Hepatocyte (in vitro differentiated cells): Measurements from ENCODE around the gene ZNF444. TPM values are rescaled to one million over a fixed set of nuclear protein-coding genes. Genes with fewer than 3 reads are reported as not detected.

Source experiments
- DNase-seq: peaks from one replicate; pipeline ENCODE4 v3.0.0-alpha.2; 2016; ENCODE audit warnings: low spot score
- H2AFZ ChIP-seq: fragments of 200-600 bp; sonication (generic); 2 replicates; pipeline ENCODE4 v1.6.0; 2016; ENCODE audit warnings: antibody characterized with exemption, mild to moderate bottlenecking
- H3K27ac ChIP-seq: fragments of 200-600 bp; sonication (generic); 2 replicates; pipeline ENCODE4 v1.5.1; 2016; ENCODE audit warnings: mild to moderate bottlenecking
- H3K27me3 ChIP-seq: fragments of 200-600 bp; sonication (generic); 2 replicates; pipeline ENCODE4 v1.6.1; 2016
- H3K36me3 ChIP-seq: fragments of 200-600 bp; sonication (generic); replicated peaks from 2 replicates; pipeline ENCODE4 v1.5.1; 2016; ENCODE audit warnings: low read depth; ENCODE audit not compliant: insufficient read depth
- H3K4me1 ChIP-seq: fragments of 200-600 bp; sonication (generic); 2 replicates; pipeline ENCODE4 v1.5.1; 2016; ENCODE audit warnings: mild to moderate bottlenecking, moderate library complexity; ENCODE audit not compliant: insufficient read depth
- H3K4me2 ChIP-seq: fragments of 200-600 bp; sonication (generic); 2 replicates; pipeline ENCODE4 v1.6.0; 2016
- H3K4me3 ChIP-seq: fragments of 200-600 bp; sonication (generic); 2 replicates; pipeline ENCODE4 v1.5.1; 2016; ENCODE audit warnings: mild to moderate bottlenecking
- H3K79me2 ChIP-seq: fragments of 200-600 bp; sonication (generic); 2 replicates; pipeline ENCODE4 v1.6.0; 2017; ENCODE audit warnings: mild to moderate bottlenecking
- H3K9me2 ChIP-seq: fragments of 200-600 bp; sonication (generic); replicated peaks from 2 replicates; pipeline ENCODE4 v1.6.0; 2017; ENCODE audit warnings: mild to moderate bottlenecking; ENCODE audit not compliant: insufficient read depth
- H3K9me3 ChIP-seq: fragments of 200-600 bp; sonication (generic); 2 replicates; pipeline ENCODE4 v1.5.1; 2016; ENCODE audit warnings: low read depth, mild to moderate bottlenecking
- H4K20me1 ChIP-seq: fragments of 200-600 bp; sonication (generic); 2 replicates; pipeline ENCODE4 v1.6.0; 2016; ENCODE audit warnings: mild to moderate bottlenecking; ENCODE audit not compliant: insufficient read depth, poor library complexity, severe bottlenecking
- EZH2 ChIP-seq: fragments of 200-600 bp; sonication (generic); IDR thresholded peaks from 2 replicates; pipeline ENCODE4 v1.6.1; 2016; ENCODE audit warnings: antibody characterized with exemption, mild to moderate bottlenecking, borderline replicate concordance
- EZH2phosphoT487 ChIP-seq: fragments of 200-600 bp; sonication (generic); IDR thresholded peaks from one replicate; pipeline ENCODE4 v1.6.1; 2018; ENCODE audit warnings: antibody characterized with exemption, mild to moderate bottlenecking, low read depth, moderate library complexity; ENCODE audit not compliant: unreplicated experiment, severe bottlenecking
- WGBS: methylation state at CpG from one replicate; pipeline ENCODE4 v1.1.6; 2016; ENCODE audit warnings: low lambda C conversion rate; ENCODE audit errors: missing lambda C conversion rate; 5-methylcytosine and 5-hydroxymethylcytosine counted together
- polyA plus RNA-seq: library from polyadenylated mRNA; unstranded; fragments of >200 nt; fragmentation: Nextera tagmentation; extraction: Ambion mirVana; gene quantifications from 2 replicates; pipeline ENCODE4 v1.2.1, GENCODE V29; 2016
- total RNA-seq: library from RNA; depleted of rRNA; stranded (reverse); fragments of >200 nt; gene quantifications from 2 replicates; pipeline ENCODE4 v1.2.3, GENCODE V29; 2014
- TF ChIP-seq, protein P1 (sequence below): fragments of 200-600 bp; sonication (generic); IDR thresholded peaks from 2 replicates; pipeline ENCODE4 v1.5.1; 2016; ENCODE audit warnings: antibody characterized with exemption, mild to moderate bottlenecking; ENCODE audit not compliant: poor library complexity

Gene ZNF444
- total and polyA plus RNA-seq, 2 experiments from 2014 or later = 46.6 to 60.2 TPM

DNA sequence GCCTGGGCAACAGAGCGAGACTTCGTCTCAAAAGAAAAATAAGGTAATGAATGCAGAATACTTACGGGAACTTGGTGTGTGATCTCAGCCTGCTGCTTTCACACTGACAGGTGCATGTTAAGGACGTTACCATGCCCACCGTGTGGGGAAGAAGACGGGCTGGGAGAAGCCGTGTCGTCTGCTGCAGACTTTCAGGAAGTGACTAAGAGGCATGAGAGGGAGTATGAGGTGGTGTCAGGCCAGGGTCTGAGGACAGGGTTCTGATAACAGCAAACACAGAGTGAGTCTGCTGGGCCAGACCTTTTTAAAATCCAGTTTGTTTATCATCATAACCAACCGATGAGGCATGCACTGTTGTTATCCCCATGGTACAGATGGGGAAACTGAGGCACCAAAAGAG is 21.2 kb downstream of the ZNF444 start:
- Histone ChIP-seq H3K9me2 (no peaks in the 10 kb centered on the region), H3K27ac (no peak overlapping the region), H3K79me2 (no peaks in the 10 kb centered on the region), H3K4me3 (no peak overlapping the region), H4K20me1 (no peaks in the 10 kb centered on the region), H3K4me1 (no peaks in the 10 kb centered on the region), H3K9me3 (no peaks in the 10 kb centered on the region), H3K4me2 (no peak overlapping the region), H2AFZ (no peak overlapping the region), H3K27me3 (no peaks in the 10 kb centered on the region), H3K36me3 (no peaks in the 10 kb centered on the region)
- DNase-seq = peak; percentile 3
- WGBS = 87% methylated on average over 9 of the region's 9 CpGs
- TF ChIP-seq EZH2 (no peak), EZH2phosphoT487 (no peak)
- TF ChIP-seq, protein P1, sequence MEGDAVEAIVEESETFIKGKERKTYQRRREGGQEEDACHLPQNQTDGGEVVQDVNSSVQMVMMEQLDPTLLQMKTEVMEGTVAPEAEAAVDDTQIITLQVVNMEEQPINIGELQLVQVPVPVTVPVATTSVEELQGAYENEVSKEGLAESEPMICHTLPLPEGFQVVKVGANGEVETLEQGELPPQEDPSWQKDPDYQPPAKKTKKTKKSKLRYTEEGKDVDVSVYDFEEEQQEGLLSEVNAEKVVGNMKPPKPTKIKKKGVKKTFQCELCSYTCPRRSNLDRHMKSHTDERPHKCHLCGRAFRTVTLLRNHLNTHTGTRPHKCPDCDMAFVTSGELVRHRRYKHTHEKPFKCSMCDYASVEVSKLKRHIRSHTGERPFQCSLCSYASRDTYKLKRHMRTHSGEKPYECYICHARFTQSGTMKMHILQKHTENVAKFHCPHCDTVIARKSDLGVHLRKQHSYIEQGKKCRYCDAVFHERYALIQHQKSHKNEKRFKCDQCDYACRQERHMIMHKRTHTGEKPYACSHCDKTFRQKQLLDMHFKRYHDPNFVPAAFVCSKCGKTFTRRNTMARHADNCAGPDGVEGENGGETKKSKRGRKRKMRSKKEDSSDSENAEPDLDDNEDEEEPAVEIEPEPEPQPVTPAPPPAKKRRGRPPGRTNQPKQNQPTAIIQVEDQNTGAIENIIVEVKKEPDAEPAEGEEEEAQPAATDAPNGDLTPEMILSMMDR = no peak

DNA sequence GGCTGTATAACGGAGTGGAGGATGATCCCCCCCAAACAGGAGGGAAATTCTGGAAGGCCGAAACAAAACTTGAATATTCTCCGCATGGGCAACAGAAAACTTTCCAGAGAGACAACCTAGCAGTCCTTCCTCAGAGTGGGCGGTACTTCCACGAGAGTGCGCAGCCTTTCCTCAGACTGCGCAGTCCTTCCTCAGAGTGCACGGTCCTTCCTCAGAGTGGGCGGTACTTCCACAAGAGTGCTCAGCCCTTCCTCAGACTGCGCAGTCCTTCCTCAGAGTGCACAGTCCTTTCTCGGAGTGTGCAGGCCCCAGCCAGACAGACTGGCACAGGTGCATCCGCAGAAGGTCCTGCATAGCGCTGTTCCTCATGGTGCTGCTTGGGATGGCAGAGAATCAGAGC is 22.0 kb downstream of the ZNF444 start:
- Histone ChIP-seq H3K4me1 (no peaks in the 10 kb centered on the region), H3K27me3 (no peaks in the 10 kb centered on the region), H3K27ac (no peak overlapping the region), H2AFZ (no peak overlapping the region), H3K79me2 (no peaks in the 10 kb centered on the region), H3K4me3 (no peak overlapping the region), H3K4me2 (no peak overlapping the region), H3K9me3 (no peaks in the 10 kb centered on the region), H3K36me3 (no peaks in the 10 kb centered on the region), H4K20me1 (no peaks in the 10 kb centered on the region), H3K9me2 (no peaks in the 10 kb centered on the region)
- no peak for DNase-seq
- WGBS = 93% methylated on average over 13 of the region's 13 CpGs
- TF ChIP-seq, protein P1 = no peak

DNA sequence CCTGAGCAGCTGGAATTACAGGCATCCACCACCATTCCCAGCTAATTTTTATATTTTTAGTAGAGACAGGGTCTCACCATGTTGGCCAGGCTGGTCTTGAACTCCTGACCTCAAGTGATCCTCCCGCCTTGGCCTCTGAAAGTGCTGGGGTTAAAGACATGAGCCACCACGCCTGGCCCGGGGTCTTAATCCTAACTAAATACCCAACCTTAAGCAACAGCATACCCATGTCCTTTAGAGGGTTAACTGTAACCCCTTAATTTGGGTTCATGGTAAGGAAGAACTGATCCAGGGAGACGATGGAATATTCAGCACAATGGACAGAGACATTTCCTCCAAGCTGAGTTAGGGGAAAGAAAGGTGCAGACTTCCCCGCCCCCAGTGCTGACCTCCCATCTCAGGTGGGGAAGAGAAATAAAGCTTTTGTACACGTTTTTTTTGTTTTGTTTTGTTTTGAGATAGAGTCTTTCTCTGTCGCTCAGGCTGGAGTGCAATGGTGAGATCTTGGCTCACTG is 26.0 kb downstream of the ZNF444 start:
- peak; percentile 42 for DNase-seq
- H3K27me3 ChIP-seq = no peaks in the 10 kb centered on the region
- H3K27ac ChIP-seq = no peak overlapping the region
- no peaks in the 10 kb centered on the region for H3K4me1 ChIP-seq
- no peaks in the 10 kb centered on the region for H4K20me1 ChIP-seq
- no peaks in the 10 kb centered on the region for H3K9me3 ChIP-seq
- WGBS = 42% methylated on average over 7 of the region's 7 CpGs
- H3K79me2 ChIP-seq = no peaks in the 10 kb centered on the region
- no peak overlapping the region for H3K4me3 ChIP-seq
- H3K4me2 ChIP-seq = no peak overlapping the region
- H3K9me2 ChIP-seq = no peaks in the 10 kb centered on the region
- TF ChIP-seq EZH2 (no peak), EZH2phosphoT487 (no peak)
- TF ChIP-seq, protein P1 = no peak
- H2AFZ ChIP-seq = no peak overlapping the region
- no peaks in the 10 kb centered on the region for H3K36me3 ChIP-seq

DNA sequence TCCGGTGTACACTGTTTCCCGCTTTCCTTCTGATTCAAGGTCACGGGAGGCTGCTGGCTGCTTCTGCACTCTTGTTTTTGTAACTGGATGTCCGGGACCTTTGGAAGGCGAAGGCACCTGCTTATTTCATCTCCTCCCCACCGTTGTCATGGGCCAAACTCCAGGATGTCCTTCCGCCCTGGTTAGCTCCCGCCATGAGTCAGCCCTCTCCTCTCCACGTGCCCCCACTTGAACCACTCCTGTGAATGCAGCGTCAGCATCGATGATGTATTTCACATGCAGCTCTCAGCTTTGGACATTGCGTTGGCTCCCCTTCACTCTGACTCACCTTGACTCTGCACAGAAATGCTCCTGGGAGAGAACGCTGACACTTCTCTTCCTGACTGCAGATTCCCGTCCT is 29.2 kb downstream of the ZNF444 start:
- H3K4me1 ChIP-seq = no peaks in the 10 kb centered on the region
- no peaks in the 10 kb centered on the region for H3K36me3 ChIP-seq
- H3K79me2 ChIP-seq = no peaks in the 10 kb centered on the region
- no peaks in the 10 kb centered on the region for H3K9me3 ChIP-seq
- H3K27ac ChIP-seq = no peak overlapping the region
- peaks cover 8% of the 10 kb centered on the region for H3K27me3 ChIP-seq
- DNase-seq = peak; percentile 28
- no peak overlapping the region for H3K4me3 ChIP-seq
- no peak for TF ChIP-seq EZH2
- TF ChIP-seq EZH2phosphoT487 = no peak
- TF ChIP-seq, protein P1 = no peak
- H3K9me2 ChIP-seq = no peaks in the 10 kb centered on the region
- H2AFZ ChIP-seq = no peak overlapping the region
- 78% methylated on average over 14 of the region's 14 CpGs for WGBS
- no peak overlapping the region for H3K4me2 ChIP-seq
- H4K20me1 ChIP-seq = no peaks in the 10 kb centered on the region
